ENCODE data around the gene HBZ.
"Not testable (repeated sequence)": the region's sequence is repeated elsewhere in the genome, so short reads cannot be mapped to it uniquely, and the experiment has no call there.

The HBZ gene

DNA sequence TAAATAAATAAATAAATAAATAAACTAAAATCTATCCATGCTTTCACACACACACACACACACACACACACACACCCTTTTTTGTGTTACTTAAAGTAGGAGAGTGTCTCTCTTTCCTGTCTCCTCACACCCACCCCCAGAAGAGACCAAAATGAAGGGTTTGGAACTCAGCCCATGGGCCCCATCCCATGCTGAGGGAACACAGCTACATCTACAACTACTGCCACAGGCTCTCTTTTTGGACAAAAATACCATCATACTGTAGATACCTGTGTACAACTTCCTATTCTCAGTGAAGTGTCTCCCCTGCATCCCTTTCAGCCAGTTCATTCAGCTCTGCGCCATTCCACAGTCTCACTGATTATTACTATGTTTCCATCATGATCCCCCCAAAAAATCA, 18.3 kb downstream of the HBZ start:
- TF ChIP-seq, protein P1, sequence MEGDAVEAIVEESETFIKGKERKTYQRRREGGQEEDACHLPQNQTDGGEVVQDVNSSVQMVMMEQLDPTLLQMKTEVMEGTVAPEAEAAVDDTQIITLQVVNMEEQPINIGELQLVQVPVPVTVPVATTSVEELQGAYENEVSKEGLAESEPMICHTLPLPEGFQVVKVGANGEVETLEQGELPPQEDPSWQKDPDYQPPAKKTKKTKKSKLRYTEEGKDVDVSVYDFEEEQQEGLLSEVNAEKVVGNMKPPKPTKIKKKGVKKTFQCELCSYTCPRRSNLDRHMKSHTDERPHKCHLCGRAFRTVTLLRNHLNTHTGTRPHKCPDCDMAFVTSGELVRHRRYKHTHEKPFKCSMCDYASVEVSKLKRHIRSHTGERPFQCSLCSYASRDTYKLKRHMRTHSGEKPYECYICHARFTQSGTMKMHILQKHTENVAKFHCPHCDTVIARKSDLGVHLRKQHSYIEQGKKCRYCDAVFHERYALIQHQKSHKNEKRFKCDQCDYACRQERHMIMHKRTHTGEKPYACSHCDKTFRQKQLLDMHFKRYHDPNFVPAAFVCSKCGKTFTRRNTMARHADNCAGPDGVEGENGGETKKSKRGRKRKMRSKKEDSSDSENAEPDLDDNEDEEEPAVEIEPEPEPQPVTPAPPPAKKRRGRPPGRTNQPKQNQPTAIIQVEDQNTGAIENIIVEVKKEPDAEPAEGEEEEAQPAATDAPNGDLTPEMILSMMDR (IDR thresholded peaks at IDR 0.05; ENCODE audit: extremely low read depth, missing control alignments), result no peak
- no peak for DNase-seq (ENCODE audit: low spot score)

DNA sequence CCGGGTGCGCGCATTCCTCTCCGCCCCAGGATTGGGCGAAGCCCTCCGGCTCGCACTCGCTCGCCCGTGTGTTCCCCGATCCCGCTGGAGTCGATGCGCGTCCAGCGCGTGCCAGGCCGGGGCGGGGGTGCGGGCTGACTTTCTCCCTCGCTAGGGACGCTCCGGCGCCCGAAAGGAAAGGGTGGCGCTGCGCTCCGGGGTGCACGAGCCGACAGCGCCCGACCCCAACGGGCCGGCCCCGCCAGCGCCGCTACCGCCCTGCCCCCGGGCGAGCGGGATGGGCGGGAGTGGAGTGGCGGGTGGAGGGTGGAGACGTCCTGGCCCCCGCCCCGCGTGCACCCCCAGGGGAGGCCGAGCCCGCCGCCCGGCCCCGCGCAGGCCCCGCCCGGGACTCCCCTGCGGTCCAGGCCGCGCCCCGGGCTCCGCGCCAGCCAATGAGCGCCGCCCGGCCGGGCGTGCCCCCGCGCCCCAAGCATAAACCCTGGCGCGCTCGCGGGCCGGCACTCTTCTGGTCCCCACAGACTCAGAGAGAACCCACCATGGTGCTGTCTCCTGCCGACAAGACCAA, 20.0 kb downstream of the HBZ start, which contains the start of gene HBA2:
TSS of gene HBA2 (plus strand) at position 503 of the 568 bp plus-strand sequence. CDS start at position 540, 37 bp downstream.
- DNase-seq (ENCODE audit: low spot score), result not testable (repeated sequence)

DNA sequence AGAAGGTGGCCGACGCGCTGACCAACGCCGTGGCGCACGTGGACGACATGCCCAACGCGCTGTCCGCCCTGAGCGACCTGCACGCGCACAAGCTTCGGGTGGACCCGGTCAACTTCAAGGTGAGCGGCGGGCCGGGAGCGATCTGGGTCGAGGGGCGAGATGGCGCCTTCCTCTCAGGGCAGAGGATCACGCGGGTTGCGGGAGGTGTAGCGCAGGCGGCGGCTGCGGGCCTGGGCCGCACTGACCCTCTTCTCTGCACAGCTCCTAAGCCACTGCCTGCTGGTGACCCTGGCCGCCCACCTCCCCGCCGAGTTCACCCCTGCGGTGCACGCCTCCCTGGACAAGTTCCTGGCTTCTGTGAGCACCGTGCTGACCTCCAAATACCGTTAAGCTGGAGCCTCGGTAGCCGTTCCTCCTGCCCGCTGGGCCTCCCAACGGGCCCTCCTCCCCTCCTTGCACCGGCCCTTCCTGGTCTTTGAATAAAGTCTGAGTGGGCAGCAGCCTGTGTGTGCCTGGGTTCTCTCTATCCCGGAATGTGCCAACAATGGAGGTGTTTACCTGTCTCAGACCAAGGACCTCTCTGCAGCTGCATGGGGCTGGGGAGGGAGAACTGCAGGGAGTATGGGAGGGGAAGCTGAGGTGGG, 20.9 kb downstream of the HBZ start:
- DNase-seq (ENCODE audit: low spot score), result not testable (repeated sequence)

DNA sequence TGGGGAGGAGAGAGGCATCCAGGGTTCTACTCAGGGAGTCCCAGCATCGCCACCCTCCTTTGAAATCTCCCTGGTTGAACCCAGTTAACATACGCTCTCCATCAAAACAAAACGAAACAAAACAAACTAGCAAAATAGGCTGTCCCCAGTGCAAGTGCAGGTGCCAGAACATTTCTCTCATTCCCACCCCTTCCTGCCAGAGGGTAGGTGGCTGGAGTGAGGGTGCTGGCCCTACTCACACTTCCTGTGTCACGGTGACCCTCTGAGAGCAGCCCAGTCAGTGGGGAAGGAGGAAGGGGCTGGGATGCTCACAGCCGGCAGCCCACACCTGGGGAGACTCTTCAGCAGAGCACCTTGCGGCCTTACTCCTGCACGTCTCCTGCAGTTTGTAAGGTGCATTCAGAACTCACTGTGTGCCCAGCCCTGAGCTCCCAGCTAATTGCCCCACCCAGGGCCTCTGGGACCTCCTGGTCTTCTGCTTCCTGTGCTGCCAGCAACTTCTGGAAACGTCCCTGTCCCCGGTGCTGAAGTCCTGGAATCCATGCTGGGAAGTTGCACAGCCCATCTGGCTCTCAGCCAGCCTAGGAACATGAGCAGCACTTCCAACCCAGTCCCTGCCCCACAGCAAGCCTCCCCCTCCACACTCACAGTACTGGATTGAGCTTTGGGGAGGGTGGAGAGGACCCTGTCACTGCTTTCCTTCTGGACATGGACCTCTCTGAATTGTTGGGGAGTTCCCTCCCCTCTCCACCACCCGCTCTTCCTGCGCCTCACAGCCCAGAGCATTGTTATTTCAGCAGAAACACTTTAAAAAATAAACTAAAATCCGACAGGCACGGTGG, 21.7 kb downstream of the HBZ start:
- not testable (repeated sequence) for DNase-seq (ENCODE audit: low spot score)

DNA sequence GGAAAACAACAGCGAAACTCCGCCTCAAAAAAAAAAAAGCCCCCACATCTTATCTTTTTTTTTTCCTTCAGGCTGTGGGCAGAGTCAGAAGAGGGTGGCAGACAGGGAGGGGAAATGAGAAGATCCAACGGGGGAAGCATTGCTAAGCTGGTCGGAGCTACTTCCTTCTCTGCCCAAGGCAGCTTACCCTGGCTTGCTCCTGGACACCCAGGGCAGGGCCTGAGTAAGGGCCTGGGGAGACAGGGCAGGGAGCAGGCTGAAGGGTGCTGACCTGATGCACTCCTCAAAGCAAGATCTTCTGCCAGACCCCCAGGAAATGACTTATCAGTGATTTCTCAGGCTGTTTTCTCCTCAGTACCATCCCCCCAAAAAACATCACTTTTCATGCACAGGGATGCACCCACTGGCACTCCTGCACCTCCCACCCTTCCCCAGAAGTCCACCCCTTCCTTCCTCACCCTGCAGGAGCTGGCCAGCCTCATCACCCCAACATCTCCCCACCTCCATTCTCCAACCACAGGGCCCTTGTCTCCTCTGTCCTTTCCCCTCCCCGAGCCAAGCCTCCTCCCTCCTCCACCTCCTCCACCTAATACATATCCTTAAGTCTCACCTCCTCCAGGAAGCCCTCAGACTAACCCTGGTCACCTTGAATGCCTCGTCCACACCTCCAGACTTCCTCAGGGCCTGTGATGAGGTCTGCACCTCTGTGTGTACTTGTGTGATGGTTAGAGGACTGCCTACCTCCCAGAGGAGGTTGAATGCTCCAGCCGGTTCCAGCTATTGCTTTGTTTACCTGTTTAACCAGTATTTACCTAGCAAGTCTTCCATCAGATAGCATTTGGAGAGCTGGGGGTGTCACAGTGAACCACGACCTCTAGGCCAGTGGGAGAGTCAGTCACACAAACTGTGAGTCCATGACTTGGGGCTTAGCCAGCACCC, 22.8 kb downstream of the HBZ start:
- TF ChIP-seq, protein P1 (IDR thresholded peaks at IDR 0.05; ENCODE audit: extremely low read depth, missing control alignments), result no peak

DNA sequence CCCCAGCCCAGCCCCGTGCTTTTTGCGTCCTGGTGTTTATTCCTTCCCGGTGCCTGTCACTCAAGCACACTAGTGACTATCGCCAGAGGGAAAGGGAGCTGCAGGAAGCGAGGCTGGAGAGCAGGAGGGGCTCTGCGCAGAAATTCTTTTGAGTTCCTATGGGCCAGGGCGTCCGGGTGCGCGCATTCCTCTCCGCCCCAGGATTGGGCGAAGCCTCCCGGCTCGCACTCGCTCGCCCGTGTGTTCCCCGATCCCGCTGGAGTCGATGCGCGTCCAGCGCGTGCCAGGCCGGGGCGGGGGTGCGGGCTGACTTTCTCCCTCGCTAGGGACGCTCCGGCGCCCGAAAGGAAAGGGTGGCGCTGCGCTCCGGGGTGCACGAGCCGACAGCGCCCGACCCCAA, 23.6 kb downstream of the HBZ start:
- DNase-seq (ENCODE audit: low spot score), result not testable (repeated sequence)

More for the DNA sequence above, 22.8 kb downstream of the HBZ start:
- DNase-seq (ENCODE audit: low spot score), result no peak

DNA sequence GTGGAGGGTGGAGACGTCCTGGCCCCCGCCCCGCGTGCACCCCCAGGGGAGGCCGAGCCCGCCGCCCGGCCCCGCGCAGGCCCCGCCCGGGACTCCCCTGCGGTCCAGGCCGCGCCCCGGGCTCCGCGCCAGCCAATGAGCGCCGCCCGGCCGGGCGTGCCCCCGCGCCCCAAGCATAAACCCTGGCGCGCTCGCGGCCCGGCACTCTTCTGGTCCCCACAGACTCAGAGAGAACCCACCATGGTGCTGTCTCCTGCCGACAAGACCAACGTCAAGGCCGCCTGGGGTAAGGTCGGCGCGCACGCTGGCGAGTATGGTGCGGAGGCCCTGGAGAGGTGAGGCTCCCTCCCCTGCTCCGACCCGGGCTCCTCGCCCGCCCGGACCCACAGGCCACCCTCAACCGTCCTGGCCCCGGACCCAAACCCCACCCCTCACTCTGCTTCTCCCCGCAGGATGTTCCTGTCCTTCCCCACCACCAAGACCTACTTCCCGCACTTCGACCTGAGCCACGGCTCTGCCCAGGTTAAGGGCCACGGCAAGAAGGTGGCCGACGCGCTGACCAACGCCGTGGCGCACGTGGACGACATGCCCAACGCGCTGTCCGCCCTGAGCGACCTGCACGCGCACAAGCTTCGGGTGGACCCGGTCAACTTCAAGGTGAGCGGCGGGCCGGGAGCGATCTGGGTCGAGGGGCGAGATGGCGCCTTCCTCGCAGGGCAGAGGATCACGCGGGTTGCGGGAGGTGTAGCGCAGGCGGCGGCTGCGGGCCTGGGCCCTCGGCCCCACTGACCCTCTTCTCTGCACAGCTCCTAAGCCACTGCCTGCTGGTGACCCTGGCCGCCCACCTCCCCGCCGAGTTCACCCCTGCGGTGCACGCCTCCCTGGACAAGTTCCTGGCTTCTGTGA, 24.3 kb downstream of the HBZ start, which contains the start of gene HBA1:
TSS of gene HBA1 (plus strand) at position 204 of the 906 bp plus-strand sequence. CDS start at position 241, 37 bp downstream.
- DNase-seq (ENCODE audit: low spot score), result not testable (repeated sequence)

DNA sequence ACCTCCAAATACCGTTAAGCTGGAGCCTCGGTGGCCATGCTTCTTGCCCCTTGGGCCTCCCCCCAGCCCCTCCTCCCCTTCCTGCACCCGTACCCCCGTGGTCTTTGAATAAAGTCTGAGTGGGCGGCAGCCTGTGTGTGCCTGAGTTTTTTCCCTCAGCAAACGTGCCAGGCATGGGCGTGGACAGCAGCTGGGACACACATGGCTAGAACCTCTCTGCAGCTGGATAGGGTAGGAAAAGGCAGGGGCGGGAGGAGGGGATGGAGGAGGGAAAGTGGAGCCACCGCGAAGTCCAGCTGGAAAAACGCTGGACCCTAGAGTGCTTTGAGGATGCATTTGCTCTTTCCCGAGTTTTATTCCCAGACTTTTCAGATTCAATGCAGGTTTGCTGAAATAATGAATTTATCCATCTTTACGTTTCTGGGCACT, 25.0 kb downstream of the HBZ start:
- TF ChIP-seq, protein P1 (IDR thresholded peaks at IDR 0.05; ENCODE audit: extremely low read depth, missing control alignments), result no peak

DNA sequence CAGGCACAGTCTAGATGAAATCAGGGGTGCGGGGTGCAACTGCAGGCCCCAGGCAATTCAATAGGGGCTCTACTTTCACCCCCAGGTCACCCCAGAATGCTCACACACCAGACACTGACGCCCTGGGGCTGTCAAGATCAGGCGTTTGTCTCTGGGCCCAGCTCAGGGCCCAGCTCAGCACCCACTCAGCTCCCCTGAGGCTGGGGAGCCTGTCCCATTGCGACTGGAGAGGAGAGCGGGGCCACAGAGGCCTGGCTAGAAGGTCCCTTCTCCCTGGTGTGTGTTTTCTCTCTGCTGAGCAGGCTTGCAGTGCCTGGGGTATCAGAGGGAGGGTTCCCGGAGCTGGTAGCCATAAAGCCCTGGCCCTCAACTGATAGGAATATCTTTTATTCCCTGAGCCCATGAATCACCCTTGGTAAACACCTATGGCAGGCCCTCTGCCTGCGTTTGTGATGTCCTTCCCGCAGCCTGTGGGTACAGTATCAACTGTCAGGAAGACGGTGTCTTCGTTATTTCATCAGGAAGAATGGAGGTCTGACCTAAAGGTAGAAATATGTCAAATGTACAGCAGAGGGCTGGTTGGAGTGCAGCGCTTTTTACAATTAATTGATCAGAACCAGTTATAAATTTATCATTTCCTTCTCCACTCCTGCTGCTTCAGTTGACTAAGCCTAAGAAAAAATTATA, 25.7 kb downstream of the HBZ start:
- no peak for DNase-seq (ENCODE audit: low spot score)
- TF ChIP-seq, protein P1 (IDR thresholded peaks at IDR 0.05; ENCODE audit: extremely low read depth, missing control alignments), result no peak

More for the DNA sequence above, 25.0 kb downstream of the HBZ start:
- DNase-seq (ENCODE audit: low spot score), result no peak

Measured in GM20000 (cell line).